Occipital lobe (tissue), 3 donors: Measurements from ENCODE around the gene ZNF358. TPM values are rescaled to one million over a fixed set of nuclear protein-coding genes. Genes with fewer than 3 reads are reported as not detected.

Source experiments
- DNase-seq: peaks from one replicate; lab custom pipeline; 2025; lab: John Stamatoyannopoulos, UW
- small RNA-seq: library from RNA; depleted of rRNA; stranded (forward); fragments of <200 nt; gene quantifications from one replicate; pipeline ENCODE3, GENCODE V24; 2014
- total RNA-seq: library from RNA; depleted of rRNA; stranded (reverse); fragments of >200 nt; gene quantifications from one replicate; pipeline ENCODE4 v1.2.3, GENCODE V29; 2014

The ZNF358 gene
- total RNA-seq, 1 donor from 2014 or later: 9.0 TPM

- DNase-seq: no peak
Measured at GRCh38 chr19:7554990-7555864, 39.3 kb downstream of the ZNF358 start.

GRCh38 chr19:7556696-7557315 lies 40.9 kb downstream of the ZNF358 start:
- no peak for DNase-seq

GRCh38 chr19:7558667-7559066 lies 42.8 kb downstream of the ZNF358 start:
- DNase-seq: no peak

- DNase-seq: no peak
Measured at GRCh38 chr19:7559102-7559501, 43.2 kb downstream of the ZNF358 start.

- DNase-seq: no peak
Measured at GRCh38 chr19:7560255-7560654, 44.4 kb downstream of the ZNF358 start.

- no peak for DNase-seq
Measured at GRCh38 chr19:7561325-7561724, 45.4 kb downstream of the ZNF358 start.

GRCh38 chr19:7562646-7563393 lies 46.9 kb downstream of the ZNF358 start:
- DNase-seq: no peak

- no peak for DNase-seq
Measured at GRCh38 chr19:7564866-7565265, 49.0 kb downstream of the ZNF358 start.

GRCh38 chr19:7565332-7565731 lies 49.4 kb downstream of the ZNF358 start:
- no peak for DNase-seq

Small RNA genes within 50 kb of the gene (small RNA-seq; reads per million reads assigned to genes)
- not detected for gene AC008878.2

Other genes starting within 250 kb of the ZNF358 start
- 84.7 TPM for gene INSR, start 221.7 kb upstream of the ZNF358 start, total RNA-seq
- gene ARHGEF18, start 167.2 kb upstream of the ZNF358 start, total RNA-seq: 28.7 TPM
- gene PEX11G, start 27.1 kb upstream of the ZNF358 start, total RNA-seq: 0.94 TPM
- 9.8 TPM for gene MCOLN1, start 6.5 kb downstream of the ZNF358 start, total RNA-seq
- 49.0 TPM for gene PNPLA6, start 19.6 kb downstream of the ZNF358 start, total RNA-seq
- gene CAMSAP3, start 79.8 kb downstream of the ZNF358 start, total RNA-seq: 17.0 TPM
- gene XAB2, start 113.4 kb downstream of the ZNF358 start, total RNA-seq: 18.4 TPM
- gene PET100, start 113.7 kb downstream of the ZNF358 start, total RNA-seq: 14.7 TPM
- not detected for gene PCP2, start 117.6 kb downstream of the ZNF358 start, total RNA-seq
- 3.0 TPM for gene STXBP2, start 121.0 kb downstream of the ZNF358 start, total RNA-seq
- gene RETN, start 152.9 kb downstream of the ZNF358 start, total RNA-seq: 0.94 TPM
- gene MCEMP1, start 161.0 kb downstream of the ZNF358 start, total RNA-seq: 0.78 TPM
- 16.7 TPM for gene TRAPPC5, start 164.7 kb downstream of the ZNF358 start, total RNA-seq
- gene FCER2, start 186.0 kb downstream of the ZNF358 start, total RNA-seq: not detected
- 0.31 TPM for gene CLEC4G, start 216.0 kb downstream of the ZNF358 start, total RNA-seq
- gene CD209, start 231.4 kb downstream of the ZNF358 start, total RNA-seq: 0.47 TPM
- gene CLEC4M, start 247.1 kb downstream of the ZNF358 start, total RNA-seq: not detected